ENCODE measurements around the gene PLP2. TPM values are rescaled to one million over a fixed set of nuclear protein-coding genes. Genes with fewer than 3 reads are reported as not detected.

Gene PLP2
- total and polyA plus RNA-seq, 2 of the 13 experiments (the other 11 are each of a cell fraction or from before 2014, with no cell fraction given), result 0.40 to 3.6 TPM

DNA sequence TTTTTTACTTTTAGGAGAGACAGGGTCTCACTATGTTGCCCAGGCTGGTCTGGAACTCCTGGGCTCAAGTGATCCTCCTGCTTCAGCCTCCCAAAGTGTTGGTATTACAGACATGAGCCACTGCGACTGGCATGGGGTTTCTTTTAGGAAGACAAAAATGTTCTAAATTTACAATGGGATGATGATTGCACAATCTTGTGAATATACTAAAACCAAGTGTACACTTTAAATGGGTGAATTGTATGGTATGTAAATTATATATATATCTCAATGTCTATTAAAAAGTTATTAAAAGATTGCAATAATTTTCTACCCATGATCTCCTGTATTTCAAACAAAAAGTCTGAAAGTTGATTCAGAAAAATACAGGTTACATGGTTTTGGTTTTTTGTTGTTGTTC lies 18.2 kb upstream of the PLP2 start:
- Histone ChIP-seq H3K9me3 (ENCODE audit: low read length) (no peaks in the 10 kb centered on the region), H3K4me1 (ENCODE audit: insufficient read depth, low read length) (peaks cover 10% of the 10 kb centered on the region), H3K4me2 (ENCODE audit: low read depth, low read length) (no peak overlapping the region), H3K79me2 (ENCODE audit: insufficient read depth, low read length) (no peaks in the 10 kb centered on the region), H3K36me3 (replicated peaks in 1 of 2; ENCODE audit: control insufficient read depth in 1 of 2, insufficient read depth in 2 of 2, low read length in 2 of 2) (no peaks in the 10 kb centered on the region), H2AFZ (ENCODE audit: low read length) (no peak overlapping the region), H3K27ac (ENCODE audit: extremely low read length, insufficient read depth, low read length) (no peak overlapping the region), H3K9ac (ENCODE audit: insufficient read depth, low read depth, low read length) (no peak overlapping the region), H3K4me3 (replicated peaks in 1 of 3; ENCODE audit: insufficient read depth in 1 of 3, low read depth in 2 of 3, low read length in 3 of 3) (no peak overlapping the region), H4K20me1 (ENCODE audit: insufficient read depth, low read length) (no peaks in the 10 kb centered on the region), H3K27me3 (ENCODE audit: control insufficient read depth in 1 of 2, insufficient read depth in 2 of 2, low read length in 2 of 2) (no peaks in the 10 kb centered on the region)
- in situ Hi-C loops (cut with HindIII; ENCODE audit: extremely low pct_ligation_motif_present, low pct_unique_long_range_greater_than_20kb) (no loop called here), intact Hi-C loops (cut with micrococcal nuclease; ENCODE audit: unreplicated experiment) (no loop called here)
- FAIRE-seq, result no peak
- DNase-seq (ENCODE audit: low spot score), result no peak
- no peak for ATAC-seq
- WGBS (ENCODE audit: low lambda C conversion rate), result 78% methylated on average over 1 of the region's 1 CpG
- TF ChIP-seq, protein P1, sequence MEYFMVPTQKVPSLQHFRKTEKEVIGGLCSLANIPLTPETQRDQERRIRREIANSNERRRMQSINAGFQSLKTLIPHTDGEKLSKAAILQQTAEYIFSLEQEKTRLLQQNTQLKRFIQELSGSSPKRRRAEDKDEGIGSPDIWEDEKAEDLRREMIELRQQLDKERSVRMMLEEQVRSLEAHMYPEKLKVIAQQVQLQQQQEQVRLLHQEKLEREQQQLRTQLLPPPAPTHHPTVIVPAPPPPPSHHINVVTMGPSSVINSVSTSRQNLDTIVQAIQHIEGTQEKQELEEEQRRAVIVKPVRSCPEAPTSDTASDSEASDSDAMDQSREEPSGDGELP (IDR thresholded peaks at IDR 0.05; ENCODE audit: borderline replicate concordance, low read depth), result no peak
- TF ChIP-seq CEBPB (IDR thresholded peaks at IDR 0.05; ENCODE audit: borderline replicate concordance, low read depth, low read length), result 0 out of 2 replicates have a peak, but pooled peaks have one; percentile 10
- no peak for TF ChIP-seq ZFP90 (CRISPR knock-in tag; IDR thresholded peaks at IDR 0.05; ENCODE audit: borderline replicate concordance)
- TF ChIP-seq, protein P2, sequence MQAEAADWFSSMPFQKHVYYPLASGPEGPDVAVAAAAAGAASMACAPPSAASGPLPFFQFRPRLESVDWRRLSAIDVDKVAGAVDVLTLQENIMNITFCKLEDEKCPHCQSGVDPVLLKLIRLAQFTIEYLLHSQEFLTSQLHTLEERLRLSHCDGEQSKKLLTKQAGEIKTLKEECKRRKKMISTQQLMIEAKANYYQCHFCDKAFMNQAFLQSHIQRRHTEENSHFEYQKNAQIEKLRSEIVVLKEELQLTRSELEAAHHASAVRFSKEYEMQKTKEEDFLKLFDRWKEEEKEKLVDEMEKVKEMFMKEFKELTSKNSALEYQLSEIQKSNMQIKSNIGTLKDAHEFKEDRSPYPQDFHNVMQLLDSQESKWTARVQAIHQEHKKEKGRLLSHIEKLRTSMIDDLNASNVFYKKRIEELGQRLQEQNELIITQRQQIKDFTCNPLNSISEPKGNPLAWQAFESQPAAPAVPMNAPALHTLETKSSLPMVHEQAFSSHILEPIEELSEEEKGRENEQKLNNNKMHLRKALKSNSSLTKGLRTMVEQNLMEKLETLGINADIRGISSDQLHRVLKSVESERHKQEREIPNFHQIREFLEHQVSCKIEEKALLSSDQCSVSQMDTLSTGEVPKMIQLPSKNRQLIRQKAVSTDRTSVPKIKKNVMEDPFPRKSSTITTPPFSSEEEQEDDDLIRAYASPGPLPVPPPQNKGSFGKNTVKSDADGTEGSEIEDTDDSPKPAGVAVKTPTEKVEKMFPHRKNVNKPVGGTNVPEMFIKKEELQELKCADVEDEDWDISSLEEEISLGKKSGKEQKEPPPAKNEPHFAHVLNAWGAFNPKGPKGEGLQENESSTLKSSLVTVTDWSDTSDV (CRISPR knock-in tag; IDR thresholded peaks at IDR 0.05), result no peak
- no peak for TF ChIP-seq ZNF720 (CRISPR knock-in tag; IDR thresholded peaks at IDR 0.05)
- TF ChIP-seq, protein P3, sequence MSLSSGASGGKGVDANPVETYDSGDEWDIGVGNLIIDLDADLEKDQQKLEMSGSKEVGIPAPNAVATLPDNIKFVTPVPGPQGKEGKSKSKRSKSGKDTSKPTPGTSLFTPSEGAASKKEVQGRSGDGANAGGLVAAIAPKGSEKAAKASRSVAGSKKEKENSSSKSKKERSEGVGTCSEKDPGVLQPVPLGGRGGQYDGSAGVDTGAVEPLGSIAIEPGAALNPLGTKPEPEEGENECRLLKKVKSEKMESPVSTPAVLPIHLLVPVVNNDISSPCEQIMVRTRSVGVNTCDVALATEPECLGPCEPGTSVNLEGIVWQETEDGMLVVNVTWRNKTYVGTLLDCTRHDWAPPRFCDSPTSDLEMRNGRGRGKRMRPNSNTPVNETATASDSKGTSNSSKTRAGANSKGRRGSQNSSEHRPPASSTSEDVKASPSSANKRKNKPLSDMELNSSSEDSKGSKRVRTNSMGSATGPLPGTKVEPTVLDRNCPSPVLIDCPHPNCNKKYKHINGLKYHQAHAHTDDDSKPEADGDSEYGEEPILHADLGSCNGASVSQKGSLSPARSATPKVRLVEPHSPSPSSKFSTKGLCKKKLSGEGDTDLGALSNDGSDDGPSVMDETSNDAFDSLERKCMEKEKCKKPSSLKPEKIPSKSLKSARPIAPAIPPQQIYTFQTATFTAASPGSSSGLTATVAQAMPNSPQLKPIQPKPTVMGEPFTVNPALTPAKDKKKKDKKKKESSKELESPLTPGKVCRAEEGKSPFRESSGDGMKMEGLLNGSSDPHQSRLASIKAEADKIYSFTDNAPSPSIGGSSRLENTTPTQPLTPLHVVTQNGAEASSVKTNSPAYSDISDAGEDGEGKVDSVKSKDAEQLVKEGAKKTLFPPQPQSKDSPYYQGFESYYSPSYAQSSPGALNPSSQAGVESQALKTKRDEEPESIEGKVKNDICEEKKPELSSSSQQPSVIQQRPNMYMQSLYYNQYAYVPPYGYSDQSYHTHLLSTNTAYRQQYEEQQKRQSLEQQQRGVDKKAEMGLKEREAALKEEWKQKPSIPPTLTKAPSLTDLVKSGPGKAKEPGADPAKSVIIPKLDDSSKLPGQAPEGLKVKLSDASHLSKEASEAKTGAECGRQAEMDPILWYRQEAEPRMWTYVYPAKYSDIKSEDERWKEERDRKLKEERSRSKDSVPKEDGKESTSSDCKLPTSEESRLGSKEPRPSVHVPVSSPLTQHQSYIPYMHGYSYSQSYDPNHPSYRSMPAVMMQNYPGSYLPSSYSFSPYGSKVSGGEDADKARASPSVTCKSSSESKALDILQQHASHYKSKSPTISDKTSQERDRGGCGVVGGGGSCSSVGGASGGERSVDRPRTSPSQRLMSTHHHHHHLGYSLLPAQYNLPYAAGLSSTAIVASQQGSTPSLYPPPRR (CRISPR knock-in tag; IDR thresholded peaks at IDR 0.05; ENCODE audit: borderline replicate concordance), result no peak
- TF ChIP-seq, protein P4, sequence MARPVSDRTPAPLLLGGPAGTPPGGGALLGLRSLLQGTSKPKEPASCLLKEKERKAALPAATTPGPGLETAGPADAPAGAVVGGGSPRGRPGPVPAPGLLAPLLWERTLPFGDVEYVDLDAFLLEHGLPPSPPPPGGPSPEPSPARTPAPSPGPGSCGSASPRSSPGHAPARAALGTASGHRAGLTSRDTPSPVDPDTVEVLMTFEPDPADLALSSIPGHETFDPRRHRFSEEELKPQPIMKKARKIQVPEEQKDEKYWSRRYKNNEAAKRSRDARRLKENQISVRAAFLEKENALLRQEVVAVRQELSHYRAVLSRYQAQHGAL (CRISPR knock-in tag; IDR thresholded peaks at IDR 0.05; ENCODE audit: not compliant biosample characterization), result no peak
- TF ChIP-seq RBM39 (IDR thresholded peaks at IDR 0.05; ENCODE audit: low read depth, low read length, poor library complexity, severe bottlenecking), result no peak
- no TSS peak for BruUV-seq (replicated peaks)
- POLR2A ChIA-PET, result no interaction called here
- CTCF ChIA-PET (ENCODE audit: low intra/inter-chr PET ratio, low total read pairs), result no interaction called here
